Endothelial cell (in vitro differentiated cells): ENCODE measurements around the gene CEP162. TPM values are rescaled to one million over a fixed set of nuclear protein-coding genes. Genes with fewer than 3 reads are reported as not detected.

Experiments
- DNase-seq: peaks from one replicate; pipeline ENCODE4 v3.0.0; 2021; ENCODE audit warnings: low spot score
- H3K27ac Mint-ChIP-seq: one replicate; pipeline ENCODE4 v1.8.0; 2021; ENCODE audit warnings: mixed read lengths, inconsistent platforms; ENCODE audit not compliant: unreplicated experiment
- H3K27me3 Mint-ChIP-seq: one replicate; pipeline ENCODE4 v1.8.0; 2021; ENCODE audit warnings: mild to moderate bottlenecking, moderate library complexity, mixed read lengths, inconsistent platforms; ENCODE audit not compliant: unreplicated experiment
- H3K36me3 Mint-ChIP-seq: one replicate; pipeline ENCODE4 v1.8.0; 2021; ENCODE audit warnings: mild to moderate bottlenecking, low read depth, mixed read lengths, inconsistent platforms; ENCODE audit not compliant: unreplicated experiment
- H3K4me1 Mint-ChIP-seq: one replicate; pipeline ENCODE4 v1.8.0; 2021; ENCODE audit warnings: mild to moderate bottlenecking, mixed read lengths, inconsistent platforms; ENCODE audit not compliant: unreplicated experiment
- H3K4me3 Mint-ChIP-seq: one replicate; pipeline ENCODE4 v1.8.0; 2021; ENCODE audit warnings: mild to moderate bottlenecking, mixed read lengths, inconsistent platforms; ENCODE audit not compliant: unreplicated experiment
- H3K9me3 Mint-ChIP-seq: one replicate; pipeline ENCODE4 v1.8.0; 2021; ENCODE audit warnings: mixed read lengths, inconsistent platforms; ENCODE audit not compliant: unreplicated experiment
- CTCF ChIP-seq: fragments of 200-600 bp; sonication (generic); IDR thresholded peaks from one replicate; pipeline ENCODE4 v1.5.0; 2021; ENCODE audit warnings: antibody characterized with exemption; ENCODE audit not compliant: unreplicated experiment
- long read RNA-seq: library from polyadenylated mRNA; unstranded; transcript quantifications from one replicate; pipeline ENCODE4 v2.0.0, GENCODE V29; 2020; ENCODE audit not compliant: unreplicated experiment
- total RNA-seq: library from RNA; stranded (reverse); fragmentation: NEBNext Ultra II Directional; extraction: Animal tissue kit (Norgen Biotek cat#: 25700); gene quantifications from one replicate; pipeline ENCODE4 v1.2.1, GENCODE V29; 2021; ENCODE audit not compliant: unreplicated experiment

The CEP162 gene
- 14.3 TPM for total RNA-seq
- long read RNA-seq, partial matches to known transcripts, result 1 of 5 reads
- long read RNA-seq, other reads (novel, unspliced or antisense), result 4 of 5 reads

- peak; percentile 62 for TF ChIP-seq CTCF
- peak within 1 kb of the TSS; percentile 69 for H3K27ac Mint-ChIP-seq
- peaks cover 4% of the 10 kb centered on the region for H3K27me3 Mint-ChIP-seq
- peak; percentile 83 for DNase-seq
- peak within 1 kb of the TSS; percentile 98 for H3K4me3 Mint-ChIP-seq
- H3K9me3 Mint-ChIP-seq, result no peaks in the 10 kb centered on the region
- H3K4me1 Mint-ChIP-seq, result peaks cover 9% of the 10 kb centered on the region
- no peaks in the 10 kb centered on the region for H3K36me3 Mint-ChIP-seq
Measured at GRCh38 chr6:84227434-84228197, at the start of gene CEP162. Gene CEP162, minus strand, starts transcription at chr6:84227643. Its CDS starts 1,250 bp downstream, at chr6:84226393.

GRCh38 chr6:84274856-84275255, 47.4 kb upstream of the CEP162 start:
- no peaks in the 10 kb centered on the region for H3K36me3 Mint-ChIP-seq
- DNase-seq, result no peak
- H3K27me3 Mint-ChIP-seq, result peaks cover 1% of the 10 kb centered on the region
- H3K9me3 Mint-ChIP-seq, result no peaks in the 10 kb centered on the region
- TF ChIP-seq CTCF, result no peak
- H3K4me3 Mint-ChIP-seq, result no peak overlapping the region
- no peaks in the 10 kb centered on the region for H3K4me1 Mint-ChIP-seq
- no peak overlapping the region for H3K27ac Mint-ChIP-seq

GRCh38 chr6:84273048-84273809, 45.8 kb upstream of the CEP162 start:
- Mint-ChIP-seq H3K36me3 (no peaks in the 10 kb centered on the region), H3K4me3 (no peak overlapping the region), H3K27me3 (peaks cover 1% of the 10 kb centered on the region), H3K4me1 (no peaks in the 10 kb centered on the region), H3K27ac (no peak overlapping the region), H3K9me3 (no peaks in the 10 kb centered on the region)
- no peak for DNase-seq
- TF ChIP-seq CTCF, result no peak

- DNase-seq, result no peak
- H3K9me3 Mint-ChIP-seq, result no peaks in the 10 kb centered on the region
- H3K27ac Mint-ChIP-seq, result no peak overlapping the region
- no peaks in the 10 kb centered on the region for H3K4me1 Mint-ChIP-seq
- H3K4me3 Mint-ChIP-seq, result no peak overlapping the region
- no peak for TF ChIP-seq CTCF
- H3K36me3 Mint-ChIP-seq, result no peaks in the 10 kb centered on the region
- peaks cover 1% of the 10 kb centered on the region for H3K27me3 Mint-ChIP-seq
Measured at GRCh38 chr6:84272298-84272697, 44.9 kb upstream of the CEP162 start.
